GM12892 (cell line): ENCODE measurements around the gene CSRP1.

ENCODE experiments used
- POLR2A ChIP-seq: IDR thresholded peaks from 2 replicates; pipeline ENCODE4 v1.6.1; 2011; ENCODE audit warnings: low read depth, low read length, control low read depth
- POLR2AphosphoS5 ChIP-seq: IDR thresholded peaks from 2 replicates; pipeline ENCODE4 v1.6.1; 2011; ENCODE audit warnings: low read depth, low read length, control low read depth
- TAF1 ChIP-seq: IDR thresholded peaks from 2 replicates; pipeline ENCODE4 v1.6.1; 2011; ENCODE audit warnings: low read depth, mild to moderate bottlenecking, control low read depth, low read length, borderline replicate concordance

GRCh38 chr1:201480231-201481003, 26.5 kb downstream of the CSRP1 start:
- no peak for TF ChIP-seq TAF1
- TF ChIP-seq POLR2AphosphoS5 = no peak
- no peak for TF ChIP-seq POLR2A
